HG02571 (cell line): ENCODE measurements around the gene SKI.
"Not testable (repeated sequence)": the region's sequence is repeated elsewhere in the genome, so short reads cannot be mapped to it uniquely, and the experiment has no call there.

ENCODE experiments used
- ATAC-seq: cut with Tn5 transposase; IDR thresholded peaks from one replicate; pipeline ENCODE4 v1.9.1; 2021; ENCODE audit warnings: mild to moderate bottlenecking, moderate library complexity; ENCODE audit not compliant: unreplicated experiment

Gene SKI

GRCh38 chr1:2258122-2258681 is 30.1 kb downstream of the SKI start:
- ATAC-seq = no peak

- no peak for ATAC-seq
Observed at GRCh38 chr1:2258996-2259395, 30.9 kb downstream of the SKI start.

GRCh38 chr1:2259668-2260402 is 31.7 kb downstream of the SKI start:
- no peak for ATAC-seq

- not testable (repeated sequence) for ATAC-seq
Observed at GRCh38 chr1:2260470-2260869, 32.4 kb downstream of the SKI start.

GRCh38 chr1:2260917-2261316 is 32.8 kb downstream of the SKI start:
- no peak for ATAC-seq

GRCh38 chr1:2261476-2262395 is 33.6 kb downstream of the SKI start:
- not testable (repeated sequence) for ATAC-seq

GRCh38 chr1:2266301-2266975 is 38.3 kb downstream of the SKI start:
- no peak for ATAC-seq

GRCh38 chr1:2267051-2267830 is 39.1 kb downstream of the SKI start:
- no peak for ATAC-seq

GRCh38 chr1:2267862-2268261 is 39.7 kb downstream of the SKI start:
- no peak for ATAC-seq

- ATAC-seq = no peak
Observed at GRCh38 chr1:2268285-2269056, 40.4 kb downstream of the SKI start.

GRCh38 chr1:2269193-2269921 is 41.2 kb downstream of the SKI start:
- no peak for ATAC-seq

GRCh38 chr1:2269922-2270259 is 41.8 kb downstream of the SKI start:
- no peak for ATAC-seq

GRCh38 chr1:2270260-2271100 is 42.4 kb downstream of the SKI start:
- no peak for ATAC-seq

GRCh38 chr1:2271211-2271721 is 43.1 kb downstream of the SKI start:
- ATAC-seq = no peak

- ATAC-seq = no peak
Observed at GRCh38 chr1:2271841-2272655, 43.9 kb downstream of the SKI start.

GRCh38 chr1:2272686-2273400 is 44.7 kb downstream of the SKI start:
- no peak for ATAC-seq
